ENCODE data around the gene IL32.

IL32 gene

GRCh38 chr16:3094289-3095027 is 29.0 kb downstream of the IL32 start:
- no peak for DNase-seq

GRCh38 chr16:3095869-3096268 is 30.4 kb downstream of the IL32 start:
- DNase-seq: peak; percentile 37

- DNase-seq: no peak
Observed at GRCh38 chr16:3096362-3096761, 30.9 kb downstream of the IL32 start.

DNA sequence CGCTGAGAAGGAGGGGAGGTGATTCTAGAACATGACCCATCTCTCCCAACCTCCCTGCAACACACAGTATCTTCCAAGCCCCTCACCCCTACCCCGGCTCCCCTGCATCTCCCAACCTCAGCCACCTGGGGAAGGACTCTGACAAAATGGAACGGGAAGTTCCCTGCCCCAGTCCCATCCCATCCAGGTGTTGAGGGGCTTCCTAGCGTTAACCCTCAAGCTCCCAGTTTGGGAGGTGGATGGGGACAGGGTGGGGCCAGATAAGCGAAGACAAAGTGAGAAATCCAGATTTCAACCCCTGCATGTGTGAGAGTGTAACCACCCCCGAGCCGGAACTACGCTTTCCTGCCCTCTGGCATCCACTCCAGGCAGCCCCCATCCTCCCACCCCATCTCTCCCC is 31.8 kb downstream of the IL32 start:
- DNase-seq: no peak

DNA sequence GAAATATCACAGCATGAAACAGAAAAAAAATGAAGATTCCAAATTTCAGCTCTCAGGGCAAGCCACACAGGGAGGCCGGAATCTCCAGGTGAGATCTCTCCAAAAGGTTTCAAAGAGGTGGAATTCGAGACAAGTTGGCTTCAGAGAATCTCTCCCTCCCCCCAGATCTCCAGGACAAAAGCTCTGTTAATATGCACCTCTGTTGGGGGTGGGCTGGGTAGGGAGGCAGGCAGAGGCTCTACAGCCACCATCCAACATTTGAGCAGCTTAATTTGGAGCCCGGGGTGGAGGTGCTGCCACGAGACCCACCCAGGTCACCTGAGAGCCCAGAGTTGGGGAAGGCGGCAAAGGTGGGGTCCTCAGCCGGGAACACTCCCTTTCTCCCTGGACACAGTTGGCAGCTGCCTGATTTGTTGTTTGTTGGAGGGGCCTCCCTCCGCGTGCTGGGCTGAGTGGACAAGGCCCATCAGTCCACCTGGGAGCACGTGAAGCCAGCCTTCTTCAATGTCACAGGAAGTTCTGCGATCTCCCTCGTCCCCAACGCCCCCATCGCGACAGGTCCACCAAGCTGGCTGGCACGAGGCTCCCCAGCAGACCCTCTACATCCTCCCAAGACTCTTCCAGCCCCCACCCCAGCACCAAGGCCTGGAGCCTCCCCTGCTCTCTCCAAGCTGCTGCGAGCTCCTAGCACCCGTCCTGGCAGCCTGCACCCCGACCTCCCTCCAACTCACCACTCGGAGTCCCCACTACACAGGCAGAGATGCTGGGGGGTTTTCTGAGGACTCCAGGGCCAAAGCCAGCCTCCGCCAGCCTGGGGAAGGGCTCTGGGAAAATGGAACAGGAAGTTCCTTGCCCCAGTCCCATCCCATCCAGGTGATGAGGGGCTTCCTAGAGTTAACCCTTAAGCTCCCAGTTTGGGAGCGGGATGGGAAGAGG is 33.3 kb downstream of the IL32 start, which contains the start of gene ZSCAN10:
Gene ZSCAN10 (minus strand): TSS at position 836 of the 936 bp plus-strand sequence. CDS start 6,357 bp downstream, outside the sequence.
- no peak for DNase-seq

DNA sequence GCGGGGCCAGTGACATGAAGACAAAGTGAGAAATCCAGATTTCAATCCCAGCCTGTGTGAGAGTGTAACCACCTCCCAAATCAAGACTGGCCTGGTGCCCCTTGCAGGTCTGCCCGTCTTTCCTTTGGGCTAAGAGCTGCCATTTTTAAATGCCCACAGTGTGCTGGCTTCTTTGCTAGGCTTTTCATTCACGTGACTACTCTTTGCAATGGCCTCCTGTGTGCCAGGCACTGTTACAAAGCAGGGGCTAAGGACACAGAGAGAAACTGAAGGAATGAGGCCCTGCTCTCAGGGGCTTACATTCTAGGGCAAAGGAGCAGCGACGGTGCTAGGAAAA is 33.9 kb downstream of the IL32 start:
- no peak for DNase-seq

DNA sequence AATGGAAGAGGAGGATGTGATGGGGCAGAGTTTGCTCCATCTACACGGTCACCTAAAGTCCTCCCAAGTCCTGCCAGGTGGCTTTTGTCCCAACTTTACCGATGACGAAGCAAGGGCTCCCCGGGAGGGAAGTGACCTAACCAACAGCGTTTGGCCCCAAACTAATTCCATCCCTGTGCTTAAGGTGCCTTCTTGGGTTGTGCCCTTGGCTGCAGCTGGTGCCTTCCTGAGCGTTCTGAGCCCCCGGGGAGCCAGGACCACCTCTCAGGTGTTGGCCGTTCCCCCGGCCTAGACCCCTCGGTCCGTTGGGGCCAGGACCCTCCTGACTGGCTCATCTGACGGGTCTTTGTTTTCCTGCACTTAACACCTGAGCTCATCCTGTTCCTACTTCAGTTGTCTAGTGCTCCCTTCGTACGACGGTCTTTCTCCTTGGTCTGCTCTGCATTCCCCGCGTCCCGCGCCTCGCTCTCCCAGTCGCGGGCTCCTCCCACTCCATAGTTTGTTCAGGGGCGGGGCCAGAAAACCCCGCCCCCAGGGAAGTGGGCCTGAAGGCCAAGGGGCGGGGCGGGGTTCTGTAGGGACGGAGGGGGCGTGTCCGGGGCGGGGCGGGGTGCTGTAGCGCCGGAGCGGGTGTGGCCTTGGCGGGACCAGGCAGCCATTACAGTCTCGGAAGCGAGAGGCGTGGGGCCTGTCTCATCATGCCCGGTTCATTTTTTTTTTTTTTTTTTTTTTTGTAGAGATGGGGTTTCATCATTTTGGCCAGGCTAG is 34.5 kb downstream of the IL32 start:
- peak; percentile 96 for DNase-seq

- no peak for DNase-seq
Observed at GRCh38 chr16:3101018-3101840, 35.8 kb downstream of the IL32 start.

DNA sequence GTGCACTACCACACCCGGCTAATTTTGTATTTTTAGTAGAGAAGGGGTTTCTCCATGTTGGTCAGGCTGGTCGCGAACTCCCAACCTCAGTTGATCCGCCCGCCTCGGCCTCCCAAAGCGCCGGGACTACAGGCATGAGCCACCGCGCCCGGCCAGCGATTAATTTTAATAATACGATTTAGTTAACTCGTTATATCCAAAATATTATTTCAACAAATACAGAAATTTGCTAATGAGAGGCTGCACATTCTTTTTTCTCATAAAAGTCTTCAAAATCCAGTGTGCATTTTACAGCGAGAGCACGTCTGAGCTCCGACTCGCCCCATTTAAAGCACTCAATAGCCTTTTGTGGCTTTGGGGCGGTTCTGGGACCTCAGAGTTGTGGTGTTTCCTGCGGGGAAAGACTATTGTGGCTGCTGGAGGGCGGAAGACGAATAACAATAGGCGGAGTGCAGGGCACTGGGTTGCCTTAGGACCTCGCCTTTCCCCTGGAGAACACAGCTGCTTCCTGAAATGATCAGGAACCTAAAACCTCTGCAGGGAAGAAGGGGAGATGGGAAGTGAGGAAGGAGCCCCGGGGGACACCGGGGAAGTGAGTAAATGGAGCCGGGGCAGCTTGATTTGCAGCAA is 36.5 kb downstream of the IL32 start:
- no peak for DNase-seq

GRCh38 chr16:3106205-3106928 is 40.9 kb downstream of the IL32 start:
- DNase-seq: peak; percentile 87

- DNase-seq: no peak
Observed at GRCh38 chr16:3112058-3112880, 46.8 kb downstream of the IL32 start, which contains the start of gene ZNF205. Gene ZNF205, plus strand, starts transcription at chr16:3112586. Its CDS starts 845 bp downstream, at chr16:3113431.

- no peak for DNase-seq
Observed at GRCh38 chr16:3112881-3113574, 47.6 kb downstream of the IL32 start.

- no peak for DNase-seq
Observed at GRCh38 chr16:3113765-3114479, 48.5 kb downstream of the IL32 start.

- DNase-seq: no peak
Observed at GRCh38 chr16:3115003-3115402, 49.6 kb downstream of the IL32 start.

DNA sequence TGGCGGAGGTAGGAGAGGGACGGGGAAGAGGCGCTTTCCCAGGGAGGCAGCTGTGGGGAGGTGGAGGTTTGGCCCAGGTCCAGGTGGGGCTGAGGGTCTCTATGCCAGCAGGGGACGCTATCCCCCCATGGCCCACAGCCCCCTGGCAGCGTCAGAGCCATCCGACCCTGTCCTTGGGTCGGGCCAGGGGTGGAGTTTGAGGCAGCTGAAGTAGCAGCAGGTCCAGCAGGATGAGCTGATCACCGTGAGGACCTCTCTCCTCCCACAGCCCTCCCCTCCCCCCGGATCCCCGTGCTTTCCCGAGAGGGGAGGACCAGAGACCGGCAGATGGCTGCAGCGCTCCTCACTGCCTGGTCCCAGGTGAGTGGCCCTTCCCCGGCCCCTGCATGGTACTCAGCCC is 50.1 kb downstream of the IL32 start:
- no peak for DNase-seq

DNA sequence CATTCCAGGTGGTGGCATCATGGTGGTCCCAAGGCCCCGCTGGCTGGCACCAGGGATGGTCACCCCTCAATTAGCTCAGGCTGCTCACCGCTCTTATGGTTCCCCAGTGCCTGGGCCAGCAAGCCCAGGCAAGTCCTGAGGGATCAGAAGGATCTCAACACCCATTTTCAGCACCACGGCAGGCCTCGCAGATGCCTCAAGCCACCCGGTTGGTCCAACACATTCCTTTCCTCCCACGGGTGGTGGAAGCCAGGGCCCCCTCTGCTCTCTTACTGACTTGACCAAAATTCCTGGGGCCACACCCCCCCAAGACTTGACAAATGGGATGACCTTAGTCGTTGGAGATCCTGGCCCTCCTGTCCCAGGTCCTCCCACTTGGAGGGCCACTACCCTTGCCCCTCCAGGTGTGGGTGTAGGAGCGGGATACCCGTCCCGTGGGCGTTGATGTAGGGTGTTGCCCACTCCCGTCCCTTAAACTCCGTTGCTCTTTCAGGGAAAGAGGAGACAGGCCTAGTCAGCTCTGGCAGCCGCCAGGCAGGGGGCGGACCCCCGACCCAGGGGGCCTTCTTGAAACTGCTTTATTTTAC is 52.9 kb downstream of the IL32 start:
- DNase-seq: no peak

- DNase-seq: no peak
Observed at GRCh38 chr16:3118846-3119245, 53.4 kb downstream of the IL32 start.
